Measurements from ENCODE around the gene TBC1D3C.
"Not testable (repeated sequence)": the region's sequence is repeated elsewhere in the genome, so short reads cannot be mapped to it uniquely, and the experiment has no call there.

TBC1D3C gene

GRCh38 chr17:38068534-38068933 lies at the start of gene TBC1D3C:
TBC1D3C (minus strand) TSS chr17:38068634; CDS start chr17:38067066, 1,568 bp downstream.
- in situ Hi-C loops (cut with HindIII; ENCODE audit: low pct_ligation_motif_present, low pct_unique_long_range_greater_than_20kb, low sequenced_read_pairs); DNase-seq: not testable (repeated sequence)

DNA sequence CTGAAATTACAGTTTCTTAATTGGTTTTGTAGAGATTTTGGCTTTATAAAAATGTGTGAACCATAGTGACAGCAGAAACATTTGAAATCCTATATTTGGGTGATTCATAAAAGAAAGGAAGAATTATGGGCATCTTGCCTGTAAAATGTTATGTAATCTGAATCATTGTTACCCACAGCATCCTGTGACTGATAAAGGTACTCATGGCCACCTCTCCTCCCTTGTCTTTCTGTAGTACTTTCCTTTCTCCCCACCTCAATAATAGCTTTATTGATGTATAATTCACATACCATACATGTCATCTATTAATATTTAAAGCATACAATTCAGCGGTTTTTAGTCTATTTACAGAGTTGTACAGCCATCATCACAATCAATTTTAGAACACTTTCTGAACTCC lies 30.8 kb upstream of the TBC1D3C start:
- DNase-seq; in situ Hi-C loops (cut with HindIII; ENCODE audit: low pct_ligation_motif_present, low pct_unique_long_range_greater_than_20kb, low sequenced_read_pairs): not testable (repeated sequence)

- DNase-seq; in situ Hi-C loops (cut with HindIII; ENCODE audit: low pct_ligation_motif_present, low pct_unique_long_range_greater_than_20kb, low sequenced_read_pairs): not testable (repeated sequence)
Measured at GRCh38 chr17:38094059-38094694, 25.7 kb upstream of the TBC1D3C start.

GRCh38 chr17:38088120-38088519 lies 19.7 kb upstream of the TBC1D3C start:
- in situ Hi-C loops (cut with HindIII; ENCODE audit: low pct_ligation_motif_present, low pct_unique_long_range_greater_than_20kb, low sequenced_read_pairs); DNase-seq: not testable (repeated sequence)

- in situ Hi-C loops (cut with HindIII; ENCODE audit: low pct_ligation_motif_present, low pct_unique_long_range_greater_than_20kb, low sequenced_read_pairs); DNase-seq: not testable (repeated sequence)
Measured at GRCh38 chr17:38087344-38087743, 18.9 kb upstream of the TBC1D3C start.

Measured in ACHN (cell line).